ENCODE data around the gene FEV. TPM values are rescaled to one million over a fixed set of nuclear protein-coding genes. Genes with fewer than 3 reads are reported as not detected.
A peak's percentile ranks its signal among the peaks of the same experiment; 100 is the strongest.

Gene FEV
- total RNA-seq, 2 experiments from 2014 or later = not detected

- Mint-ChIP-seq H3K27me3 (ENCODE audit: low read depth) (peaks cover 14% of the 10 kb centered on the region), H3K27ac (no peak overlapping the region), H3K36me3 (ENCODE audit: low read depth) (no peaks in the 10 kb centered on the region), H3K4me3 (no peak overlapping the region), H3K9me3 (ENCODE audit: insufficient read depth) (no peaks in the 10 kb centered on the region), H3K4me1 (ENCODE audit: low read depth) (no peaks in the 10 kb centered on the region)
- DNase-seq (peak; percentile 42), ATAC-seq (peak; percentile 70)
- ChIA-PET CTCF (interaction anchor here (0.7 to 2.0 kb wide), 9 partner anchors 8 to 141 kb away, joined by 3 to 10 read pairs (median 3); no protein-coding TSS in a partner anchor), POLR2A (no interaction called here)
Observed at GRCh38 chr2:219010162-219010756, 25.3 kb upstream of the FEV start.

GRCh38 chr2:219009294-219009693, 24.3 kb upstream of the FEV start:
- CTCF ChIA-PET = interaction anchor here (1.1 to 1.3 kb wide), 3 partner anchors 20 to 133 kb away, joined by 3 to 7 read pairs (median 5); no protein-coding TSS in a partner anchor
- H3K4me1 Mint-ChIP-seq (ENCODE audit: low read depth) = no peaks in the 10 kb centered on the region

GRCh38 chr2:219003979-219004378, 19.0 kb upstream of the FEV start:
- POLR2A ChIA-PET = no interaction called here
- CTCF ChIA-PET = interaction anchor here (1.9 kb wide), 1 partner anchor 128 kb away, joined by 6 read pairs; no protein-coding TSS in a partner anchor
- H3K9me3 Mint-ChIP-seq (ENCODE audit: insufficient read depth) = no peaks in the 10 kb centered on the region
- H3K27me3 Mint-ChIP-seq (ENCODE audit: low read depth) = peaks cover 59% of the 10 kb centered on the region
- H3K36me3 Mint-ChIP-seq (ENCODE audit: low read depth) = no peaks in the 10 kb centered on the region
- H3K27ac Mint-ChIP-seq = no peak overlapping the region
- peaks cover 3% of the 10 kb centered on the region for H3K4me1 Mint-ChIP-seq (ENCODE audit: low read depth)
- ATAC-seq = no peak
- H3K4me3 Mint-ChIP-seq = no peak overlapping the region
- DNase-seq = no peak

More at GRCh38 chr2:219009294-219009693, 24.3 kb upstream of the FEV start:
- Mint-ChIP-seq H3K4me3 (no peak overlapping the region), H3K36me3 (ENCODE audit: low read depth) (no peaks in the 10 kb centered on the region), H3K27me3 (ENCODE audit: low read depth) (peaks cover 21% of the 10 kb centered on the region), H3K27ac (no peak overlapping the region), H3K9me3 (ENCODE audit: insufficient read depth) (no peaks in the 10 kb centered on the region)
- POLR2A ChIA-PET = interaction anchor here (0.9 kb wide), 1 partner anchor 21 kb away, joined by 3 read pairs; no protein-coding TSS in a partner anchor
- ATAC-seq = no peak
- DNase-seq = no peak

- DNase-seq (no peak), ATAC-seq (peak; percentile 67)
- Mint-ChIP-seq H3K4me1 (ENCODE audit: low read depth) (peaks cover 3% of the 10 kb centered on the region), H3K9me3 (ENCODE audit: insufficient read depth) (no peaks in the 10 kb centered on the region), H3K36me3 (ENCODE audit: low read depth) (no peaks in the 10 kb centered on the region), H3K4me3 (no peak overlapping the region), H3K27ac (no peak overlapping the region), H3K27me3 (ENCODE audit: low read depth) (peaks cover 60% of the 10 kb centered on the region)
- POLR2A ChIA-PET = no interaction called here
- CTCF ChIA-PET = interaction anchor here (1.2 kb wide), 1 partner anchor 105 kb away, joined by 4 read pairs; no protein-coding TSS in a partner anchor
Observed at GRCh38 chr2:219003267-219003634, 18.3 kb upstream of the FEV start.

- no peaks in the 10 kb centered on the region for H3K9me3 Mint-ChIP-seq (ENCODE audit: insufficient read depth)
- H3K4me1 Mint-ChIP-seq (ENCODE audit: low read depth) = peaks cover 3% of the 10 kb centered on the region
- DNase-seq (peak; percentile 51), ATAC-seq (peak; percentile 13)
- POLR2A ChIA-PET = interaction anchor here (0.9 kb wide), 1 partner anchor 145 kb away, joined by 3 read pairs; no protein-coding TSS in a partner anchor
- peaks cover 64% of the 10 kb centered on the region for H3K27me3 Mint-ChIP-seq (ENCODE audit: low read depth)
- CTCF ChIA-PET = interaction anchor here (0.7 to 1.5 kb wide), 3 partner anchors 8 to 105 kb away, joined by 4 read pairs; partner anchors contain the start of gene CRYBA2
- no peaks in the 10 kb centered on the region for H3K36me3 Mint-ChIP-seq (ENCODE audit: low read depth)
- no peak overlapping the region for H3K4me3 Mint-ChIP-seq
- H3K27ac Mint-ChIP-seq = no peak overlapping the region
Observed at GRCh38 chr2:219002395-219003266, 17.6 kb upstream of the FEV start.

GRCh38 chr2:219001577-219002394, 16.8 kb upstream of the FEV start:
- H3K36me3 Mint-ChIP-seq (ENCODE audit: low read depth) = no peaks in the 10 kb centered on the region
- DNase-seq = no peak
- peaks cover 3% of the 10 kb centered on the region for H3K4me1 Mint-ChIP-seq (ENCODE audit: low read depth)
- ChIA-PET CTCF (interaction anchor here (0.7 to 1.5 kb wide), 4 partner anchors 9 to 22 kb away, joined by 3 to 4 read pairs (median 4); partner anchors contain the start of gene CRYBA2), POLR2A (interaction anchor here (0.9 kb wide), 1 partner anchor 144 kb away, joined by 3 read pairs; no protein-coding TSS in a partner anchor)
- no peak for ATAC-seq
- H3K27me3 Mint-ChIP-seq (ENCODE audit: low read depth) = peaks cover 65% of the 10 kb centered on the region
- H3K4me3 Mint-ChIP-seq = no peak overlapping the region
- no peak overlapping the region for H3K27ac Mint-ChIP-seq
- H3K9me3 Mint-ChIP-seq (ENCODE audit: insufficient read depth) = no peaks in the 10 kb centered on the region

GRCh38 chr2:219001100-219001576, 16.2 kb upstream of the FEV start:
- Mint-ChIP-seq H3K4me3 (no peak overlapping the region), H3K27ac (no peak overlapping the region), H3K4me1 (ENCODE audit: low read depth) (peaks cover 3% of the 10 kb centered on the region), H3K36me3 (ENCODE audit: low read depth) (no peaks in the 10 kb centered on the region), H3K27me3 (ENCODE audit: low read depth) (peaks cover 69% of the 10 kb centered on the region), H3K9me3 (ENCODE audit: insufficient read depth) (no peaks in the 10 kb centered on the region)
- DNase-seq (no peak), ATAC-seq (no peak)
- ChIA-PET CTCF (interaction anchor here (0.7 to 1.5 kb wide), 3 partner anchors 10 to 21 kb away, joined by 3 to 4 read pairs (median 4); no protein-coding TSS in a partner anchor), POLR2A (no interaction called here)

- Mint-ChIP-seq H3K4me3 (no peak overlapping the region), H3K4me1 (ENCODE audit: low read depth) (peaks cover 9% of the 10 kb centered on the region)
Observed at GRCh38 chr2:219000569-219000960, 15.6 kb upstream of the FEV start.

GRCh38 chr2:218999881-219000568, 15.0 kb upstream of the FEV start:
- no peak overlapping the region for H3K27ac Mint-ChIP-seq
- peaks cover 9% of the 10 kb centered on the region for H3K4me1 Mint-ChIP-seq (ENCODE audit: low read depth)
- H3K9me3 Mint-ChIP-seq (ENCODE audit: insufficient read depth) = no peaks in the 10 kb centered on the region
- H3K4me3 Mint-ChIP-seq = no peak overlapping the region
- peaks cover 77% of the 10 kb centered on the region for H3K27me3 Mint-ChIP-seq (ENCODE audit: low read depth)
- POLR2A ChIA-PET = no interaction called here
- no peaks in the 10 kb centered on the region for H3K36me3 Mint-ChIP-seq (ENCODE audit: low read depth)
- CTCF ChIA-PET = interaction anchor here (1.3 kb wide), 2 partner anchors 10 to 19 kb away, joined by 3 read pairs; no protein-coding TSS in a partner anchor
- ATAC-seq = no peak
- DNase-seq = no peak

More at GRCh38 chr2:219000569-219000960, 15.6 kb upstream of the FEV start:
- Mint-ChIP-seq H3K27me3 (ENCODE audit: low read depth) (peaks cover 75% of the 10 kb centered on the region), H3K9me3 (ENCODE audit: insufficient read depth) (no peaks in the 10 kb centered on the region), H3K36me3 (ENCODE audit: low read depth) (no peaks in the 10 kb centered on the region), H3K27ac (no peak overlapping the region)
- POLR2A ChIA-PET = no interaction called here
- ATAC-seq = no peak
- CTCF ChIA-PET = interaction anchor here (1.4 kb wide), 1 partner anchor 21 kb away, joined by 4 read pairs; no protein-coding TSS in a partner anchor
- DNase-seq = no peak

GRCh38 chr2:218999021-218999880, 14.3 kb upstream of the FEV start:
- H3K4me3 Mint-ChIP-seq = no peak overlapping the region
- DNase-seq (no peak), ATAC-seq (no peak)
- peaks cover 9% of the 10 kb centered on the region for H3K4me1 Mint-ChIP-seq (ENCODE audit: low read depth)
- H3K36me3 Mint-ChIP-seq (ENCODE audit: low read depth) = no peaks in the 10 kb centered on the region
- H3K27me3 Mint-ChIP-seq (ENCODE audit: low read depth) = peaks cover 79% of the 10 kb centered on the region
- POLR2A ChIA-PET = no interaction called here
- CTCF ChIA-PET = interaction anchor here (1.3 kb wide), 2 partner anchors 11 to 19 kb away, joined by 3 read pairs; no protein-coding TSS in a partner anchor
- no peaks in the 10 kb centered on the region for H3K9me3 Mint-ChIP-seq (ENCODE audit: insufficient read depth)
- H3K27ac Mint-ChIP-seq = no peak overlapping the region

All from activated CD8-positive, alpha-beta T cell treated with anti-CD3 and anti-CD28 coated beads, Interleukin-2, amount 10 ng/mL, durations not matched to agents 7 days and 5 days (primary cell).